ENCODE results near the gene PGM2. TPM values are rescaled to one million over a fixed set of nuclear protein-coding genes. Genes with fewer than 3 reads are reported as not detected.

The PGM2 gene
- polyA plus RNA-seq, 2 donors: 21.0 to 57.3 TPM

- Histone ChIP-seq H3K4me1 (ENCODE audit: control insufficient read depth in 2 of 2, insufficient read depth in 2 of 2, low read length in 1 of 2) (peaks cover 0 to 3% of the 10 kb centered on the region in 2 donors), H3K4me3 (ENCODE audit: low read depth in 1 of 2, low read length in 2 of 2) (peak overlapping the region; percentile 83 to 99), H3K36me3 (ENCODE audit: control insufficient read depth in 2 of 2, insufficient read depth in 2 of 2, low read length in 1 of 2) (peaks cover 0 to 4% of the 10 kb centered on the region in 2 donors), H3K27me3 (ENCODE audit: control insufficient read depth in 1 of 2, insufficient read depth in 2 of 2, low read length in 2 of 2) (no peaks in the 10 kb centered on the region), H3K27ac (ENCODE audit: low read depth in 2 of 2, low read length in 1 of 2) (peak overlapping the region; percentile 20 to 73), H3K9me3 (ENCODE audit: control insufficient read depth in 2 of 2, insufficient read depth in 1 of 2, low read depth in 1 of 2, low read length in 1 of 2) (no peaks in the 10 kb centered on the region)
- WGBS, 2 donors: 55 to 60% methylated on average over 1 of the region's 1 CpG
These were observed 1.4 kb downstream of the PGM2 start for GRCh38 chr4:37827802-37828321.

GRCh38 chr4:37828843-37829242, 2.4 kb downstream of the PGM2 start:
- Histone ChIP-seq H3K36me3 (ENCODE audit: control insufficient read depth in 2 of 2, insufficient read depth in 2 of 2, low read length in 1 of 2) (peaks cover 0 to 7% of the 10 kb centered on the region in 2 donors), H3K4me3 (ENCODE audit: low read depth in 1 of 2, low read length in 2 of 2) (peak overlapping the region in 1 of 2 donors; percentile 83), H3K27me3 (ENCODE audit: control insufficient read depth in 1 of 2, insufficient read depth in 2 of 2, low read length in 2 of 2) (no peaks in the 10 kb centered on the region), H3K4me1 (ENCODE audit: control insufficient read depth in 2 of 2, insufficient read depth in 2 of 2, low read length in 1 of 2) (peaks cover 0 to 3% of the 10 kb centered on the region in 2 donors), H3K9me3 (ENCODE audit: control insufficient read depth in 2 of 2, insufficient read depth in 1 of 2, low read depth in 1 of 2, low read length in 1 of 2) (no peaks in the 10 kb centered on the region), H3K27ac (ENCODE audit: low read depth in 2 of 2, low read length in 1 of 2) (no peak overlapping the region)
- WGBS, 2 donors: 84 to 89% methylated on average over 3 of the region's 3 CpGs

GRCh38 chr4:37830640-37831039, 4.2 kb downstream of the PGM2 start:
- Histone ChIP-seq H3K4me3 (ENCODE audit: low read depth in 1 of 2, low read length in 2 of 2) (no peak overlapping the region), H3K36me3 (ENCODE audit: control insufficient read depth in 2 of 2, insufficient read depth in 2 of 2, low read length in 1 of 2) (peaks cover 2 to 11% of the 10 kb centered on the region in 2 donors), H3K27me3 (ENCODE audit: control insufficient read depth in 1 of 2, insufficient read depth in 2 of 2, low read length in 2 of 2) (no peaks in the 10 kb centered on the region), H3K4me1 (ENCODE audit: control insufficient read depth in 2 of 2, insufficient read depth in 2 of 2, low read length in 1 of 2) (peaks cover 0 to 3% of the 10 kb centered on the region in 2 donors), H3K9me3 (ENCODE audit: control insufficient read depth in 2 of 2, insufficient read depth in 1 of 2, low read depth in 1 of 2, low read length in 1 of 2) (no peaks in the 10 kb centered on the region), H3K27ac (ENCODE audit: low read depth in 2 of 2, low read length in 1 of 2) (peak overlapping the region; percentile 36 to 51)
- WGBS, 2 donors: 62 to 68% methylated on average over 3 of the region's 3 CpGs

- Histone ChIP-seq H3K36me3 (ENCODE audit: control insufficient read depth in 2 of 2, insufficient read depth in 2 of 2, low read length in 1 of 2) (peaks cover 8 to 19% of the 10 kb centered on the region in 2 donors), H3K4me3 (ENCODE audit: low read depth in 1 of 2, low read length in 2 of 2) (no peak overlapping the region), H3K4me1 (ENCODE audit: control insufficient read depth in 2 of 2, insufficient read depth in 2 of 2, low read length in 1 of 2) (no peaks in the 10 kb centered on the region), H3K27me3 (ENCODE audit: control insufficient read depth in 1 of 2, insufficient read depth in 2 of 2, low read length in 2 of 2) (no peaks in the 10 kb centered on the region), H3K27ac (ENCODE audit: low read depth in 2 of 2, low read length in 1 of 2) (no peak overlapping the region), H3K9me3 (ENCODE audit: control insufficient read depth in 2 of 2, insufficient read depth in 1 of 2, low read depth in 1 of 2, low read length in 1 of 2) (no peaks in the 10 kb centered on the region)
- 81 to 83% methylated on average over 5 of the region's 5 CpGs for WGBS, 2 donors
These were observed 8.5 kb downstream of the PGM2 start for GRCh38 chr4:37835031-37835430.

- Histone ChIP-seq H3K27me3 (ENCODE audit: control insufficient read depth in 1 of 2, insufficient read depth in 2 of 2, low read length in 2 of 2) (no peaks in the 10 kb centered on the region), H3K36me3 (ENCODE audit: control insufficient read depth in 2 of 2, insufficient read depth in 2 of 2, low read length in 1 of 2) (peaks cover 11 to 22% of the 10 kb centered on the region in 2 donors), H3K4me3 (ENCODE audit: low read depth in 1 of 2, low read length in 2 of 2) (no peak overlapping the region), H3K27ac (ENCODE audit: low read depth in 2 of 2, low read length in 1 of 2) (no peak overlapping the region), H3K4me1 (ENCODE audit: control insufficient read depth in 2 of 2, insufficient read depth in 2 of 2, low read length in 1 of 2) (no peaks in the 10 kb centered on the region), H3K9me3 (ENCODE audit: control insufficient read depth in 2 of 2, insufficient read depth in 1 of 2, low read depth in 1 of 2, low read length in 1 of 2) (no peaks in the 10 kb centered on the region)
- WGBS, 2 donors: 75 to 76% methylated on average over 6 of the region's 6 CpGs
These were observed 9.3 kb downstream of the PGM2 start for GRCh38 chr4:37835806-37836205.

- no peaks in the 10 kb centered on the region for H3K9me3 ChIP-seq (ENCODE audit: control insufficient read depth in 2 of 2, insufficient read depth in 1 of 2, low read depth in 1 of 2, low read length in 1 of 2)
- no peak overlapping the region for H3K27ac ChIP-seq (ENCODE audit: low read depth in 2 of 2, low read length in 1 of 2)
- H3K27me3 ChIP-seq (ENCODE audit: control insufficient read depth in 1 of 2, insufficient read depth in 2 of 2, low read length in 2 of 2): no peaks in the 10 kb centered on the region
- H3K4me1 ChIP-seq (ENCODE audit: control insufficient read depth in 2 of 2, insufficient read depth in 2 of 2, low read length in 1 of 2): no peaks in the 10 kb centered on the region
- WGBS, 2 donors: 85 to 86% methylated on average over 10 of the region's 10 CpGs
- H3K36me3 ChIP-seq (ENCODE audit: control insufficient read depth in 2 of 2, insufficient read depth in 2 of 2, low read length in 1 of 2): peaks cover 13 to 24% of the 10 kb centered on the region in 2 donors
- no peak overlapping the region for H3K4me3 ChIP-seq (ENCODE audit: low read depth in 1 of 2, low read length in 2 of 2)
These were observed 9.8 kb downstream of the PGM2 start for GRCh38 chr4:37836274-37836673.

GRCh38 chr4:37836838-37837440, 10.5 kb downstream of the PGM2 start:
- Histone ChIP-seq H3K9me3 (ENCODE audit: control insufficient read depth in 2 of 2, insufficient read depth in 1 of 2, low read depth in 1 of 2, low read length in 1 of 2) (no peaks in the 10 kb centered on the region), H3K36me3 (ENCODE audit: control insufficient read depth in 2 of 2, insufficient read depth in 2 of 2, low read length in 1 of 2) (peaks cover 15 to 25% of the 10 kb centered on the region in 2 donors), H3K4me1 (ENCODE audit: control insufficient read depth in 2 of 2, insufficient read depth in 2 of 2, low read length in 1 of 2) (no peaks in the 10 kb centered on the region), H3K27me3 (ENCODE audit: control insufficient read depth in 1 of 2, insufficient read depth in 2 of 2, low read length in 2 of 2) (no peaks in the 10 kb centered on the region), H3K27ac (ENCODE audit: low read depth in 2 of 2, low read length in 1 of 2) (no peak overlapping the region), H3K4me3 (ENCODE audit: low read depth in 1 of 2, low read length in 2 of 2) (no peak overlapping the region)
- WGBS, 2 donors: 77 to 84% methylated on average over 4 of the region's 4 CpGs

GRCh38 chr4:37837446-37837845, 11.0 kb downstream of the PGM2 start:
- Histone ChIP-seq H3K4me1 (ENCODE audit: control insufficient read depth in 2 of 2, insufficient read depth in 2 of 2, low read length in 1 of 2) (no peaks in the 10 kb centered on the region), H3K27me3 (ENCODE audit: control insufficient read depth in 1 of 2, insufficient read depth in 2 of 2, low read length in 2 of 2) (no peaks in the 10 kb centered on the region), H3K36me3 (ENCODE audit: control insufficient read depth in 2 of 2, insufficient read depth in 2 of 2, low read length in 1 of 2) (peaks cover 15 to 25% of the 10 kb centered on the region in 2 donors), H3K9me3 (ENCODE audit: control insufficient read depth in 2 of 2, insufficient read depth in 1 of 2, low read depth in 1 of 2, low read length in 1 of 2) (no peaks in the 10 kb centered on the region), H3K4me3 (ENCODE audit: low read depth in 1 of 2, low read length in 2 of 2) (no peak overlapping the region), H3K27ac (ENCODE audit: low read depth in 2 of 2, low read length in 1 of 2) (no peak overlapping the region)
- WGBS, 2 donors: 59 to 66% methylated on average over 2 of the region's 2 CpGs

- peaks cover 15 to 24% of the 10 kb centered on the region in 2 donors for H3K36me3 ChIP-seq (ENCODE audit: control insufficient read depth in 2 of 2, insufficient read depth in 2 of 2, low read length in 1 of 2)
- no peak overlapping the region for H3K4me3 ChIP-seq (ENCODE audit: low read depth in 1 of 2, low read length in 2 of 2)
- WGBS, 2 donors: 51 to 62% methylated on average over 2 of the region's 2 CpGs
- no peaks in the 10 kb centered on the region for H3K27me3 ChIP-seq (ENCODE audit: control insufficient read depth in 1 of 2, insufficient read depth in 2 of 2, low read length in 2 of 2)
- no peak overlapping the region for H3K27ac ChIP-seq (ENCODE audit: low read depth in 2 of 2, low read length in 1 of 2)
- H3K4me1 ChIP-seq (ENCODE audit: control insufficient read depth in 2 of 2, insufficient read depth in 2 of 2, low read length in 1 of 2): no peaks in the 10 kb centered on the region
- H3K9me3 ChIP-seq (ENCODE audit: control insufficient read depth in 2 of 2, insufficient read depth in 1 of 2, low read depth in 1 of 2, low read length in 1 of 2): no peaks in the 10 kb centered on the region
These were observed 12.9 kb downstream of the PGM2 start for GRCh38 chr4:37839426-37839825.

- Histone ChIP-seq H3K4me3 (ENCODE audit: low read depth in 1 of 2, low read length in 2 of 2) (no peak overlapping the region), H3K4me1 (ENCODE audit: control insufficient read depth in 2 of 2, insufficient read depth in 2 of 2, low read length in 1 of 2) (no peaks in the 10 kb centered on the region), H3K27ac (ENCODE audit: low read depth in 2 of 2, low read length in 1 of 2) (no peak overlapping the region), H3K27me3 (ENCODE audit: control insufficient read depth in 1 of 2, insufficient read depth in 2 of 2, low read length in 2 of 2) (no peaks in the 10 kb centered on the region), H3K36me3 (ENCODE audit: control insufficient read depth in 2 of 2, insufficient read depth in 2 of 2, low read length in 1 of 2) (peaks cover 13 to 28% of the 10 kb centered on the region in 2 donors), H3K9me3 (ENCODE audit: control insufficient read depth in 2 of 2, insufficient read depth in 1 of 2, low read depth in 1 of 2, low read length in 1 of 2) (no peaks in the 10 kb centered on the region)
- WGBS, 2 donors: 95 to 96% methylated on average over 5 of the region's 5 CpGs
These were observed 17.7 kb downstream of the PGM2 start for GRCh38 chr4:37844204-37844603.

Measured in esophagus (tissue), 2 donors.